H9 (cell line): ENCODE data around the gene ATAT1. TPM values are rescaled to one million over a fixed set of nuclear protein-coding genes. Genes with fewer than 3 reads are reported as not detected.
A peak's percentile ranks its signal among the peaks of the same experiment; 100 is the strongest.

Source experiments
- DNase-seq: peaks from one replicate; pipeline ENCODE4 v3.0.0-alpha.2; 2017
- H2AFZ ChIP-seq: one replicate; pipeline ENCODE4 v1.6.1; 2013; ENCODE audit warnings: mild to moderate bottlenecking, low read length, control low read depth, moderate library complexity
- H2AK5ac ChIP-seq: 2 replicates; pipeline ENCODE4 v1.6.1; 2013; ENCODE audit warnings: low read length, control low read depth, mixed read lengths; ENCODE audit not compliant: insufficient read length
- H2BK120ac ChIP-seq: one replicate; pipeline ENCODE4 v1.6.1; 2013; ENCODE audit warnings: low read depth, mild to moderate bottlenecking, low read length, control low read depth, inconsistent platforms; ENCODE audit not compliant: poor library complexity, severe bottlenecking
- H2BK12ac ChIP-seq: 2 replicates; pipeline ENCODE4 v1.6.1; 2013; ENCODE audit warnings: low read length, control low read depth, mixed read lengths, low read depth; ENCODE audit not compliant: insufficient read length
- H2BK15ac ChIP-seq: 2 replicates; pipeline ENCODE4 v1.6.1; 2013; ENCODE audit warnings: low read depth, low read length, control low read depth
- H2BK20ac ChIP-seq: one replicate; pipeline ENCODE4 v1.6.1; 2013; ENCODE audit warnings: low read depth, mild to moderate bottlenecking, low read length, control low read depth, inconsistent platforms; ENCODE audit not compliant: poor library complexity, severe bottlenecking
- H2BK5ac ChIP-seq: 2 replicates; pipeline ENCODE4 v1.6.1; 2013; ENCODE audit warnings: low read length, control low read depth, mixed read lengths; ENCODE audit not compliant: insufficient read length
- H3K14ac ChIP-seq: 2 replicates; pipeline ENCODE4 v1.6.1; 2013; ENCODE audit warnings: low read length, control low read depth; ENCODE audit not compliant: insufficient read depth
- H3K18ac ChIP-seq: 2 replicates; pipeline ENCODE4 v1.6.1; 2013; ENCODE audit warnings: low read depth, mild to moderate bottlenecking, mixed read lengths, low read length, control low read depth; ENCODE audit not compliant: insufficient read length
- H3K23ac ChIP-seq: 2 replicates; pipeline ENCODE4 v1.6.1; 2013; ENCODE audit warnings: low read length, control low read depth, mixed read lengths, low read depth; ENCODE audit not compliant: insufficient read length
- H3K23me2 ChIP-seq: 2 replicates; pipeline ENCODE4 v1.6.1; 2013; ENCODE audit warnings: low read depth, mild to moderate bottlenecking, mixed read lengths, low read length, control low read depth; ENCODE audit not compliant: insufficient read length, poor library complexity, severe bottlenecking
- H3K27ac ChIP-seq: 2 replicates; pipeline ENCODE4 v1.5.1; 2013; ENCODE audit warnings: low read length, control low read depth, mixed read lengths, low read depth; ENCODE audit not compliant: insufficient read length
- H3K27me3 ChIP-seq: 2 replicates; pipeline ENCODE4 v1.6.1; 2013; ENCODE audit warnings: low read length, control low read depth, inconsistent platforms; ENCODE audit not compliant: insufficient read depth
- H3K4ac ChIP-seq: 2 replicates; pipeline ENCODE4 v1.6.1; 2013; ENCODE audit warnings: low read depth, mild to moderate bottlenecking, control low read depth, inconsistent platforms, low read length, moderate library complexity
- H3K4me1 ChIP-seq: 2 replicates; pipeline ENCODE4 v1.6.1; 2013; ENCODE audit warnings: low read length, control low read depth, inconsistent platforms; ENCODE audit not compliant: insufficient read depth
- H3K4me2 ChIP-seq: 2 replicates; pipeline ENCODE4 v1.6.1; 2013; ENCODE audit warnings: low read length, control low read depth, mixed read lengths; ENCODE audit not compliant: insufficient read length, insufficient read depth
- H3K56ac ChIP-seq: 2 replicates; pipeline ENCODE4 v1.6.1; 2013; ENCODE audit warnings: low read depth, mild to moderate bottlenecking, mixed read lengths, low read length, control low read depth; ENCODE audit not compliant: insufficient read length
- H3K79me1 ChIP-seq: 2 replicates; pipeline ENCODE4 v1.6.1; 2013; ENCODE audit warnings: low read depth, mild to moderate bottlenecking, moderate library complexity, low read length, control low read depth, inconsistent platforms; ENCODE audit not compliant: insufficient read depth, poor library complexity, severe bottlenecking
- H3K79me2 ChIP-seq: 2 replicates; pipeline ENCODE4 v1.6.1; 2013; ENCODE audit warnings: low read length, control low read depth, inconsistent platforms; ENCODE audit not compliant: insufficient read depth
- H3K9ac ChIP-seq: 2 replicates; pipeline ENCODE4 v1.6.1; 2013; ENCODE audit warnings: low read length, control low read depth, mixed read lengths; ENCODE audit not compliant: insufficient read length; ENCODE audit errors: extremely low read depth
- H3K9me3 ChIP-seq: one replicate; pipeline ENCODE4 v1.6.1; 2013; ENCODE audit warnings: low read depth, low read length, inconsistent platforms; ENCODE audit not compliant: control insufficient read depth
- H3T11ph ChIP-seq: one replicate; pipeline ENCODE4 v1.6.1; 2013; ENCODE audit warnings: mild to moderate bottlenecking, low read length, control low read depth, inconsistent platforms
- H4K20me1 ChIP-seq: one replicate; pipeline ENCODE4 v1.6.1; 2013; ENCODE audit not compliant: control insufficient read depth, insufficient read length, insufficient read depth
- H4K5ac ChIP-seq: 2 replicates; pipeline ENCODE4 v1.6.1; 2013; ENCODE audit warnings: low read depth, mild to moderate bottlenecking, mixed read lengths, low read length, control low read depth; ENCODE audit not compliant: insufficient read length
- H4K8ac ChIP-seq: replicated peaks from 2 replicates; pipeline ENCODE4 v1.6.1; 2013; ENCODE audit warnings: low read length, control low read depth, mixed read lengths, low read depth; ENCODE audit not compliant: insufficient read length
- H4K91ac ChIP-seq: 2 replicates; pipeline ENCODE4 v1.6.1; 2013; ENCODE audit warnings: low read depth, mild to moderate bottlenecking, moderate library complexity, mixed read lengths, low read length, control low read depth; ENCODE audit not compliant: insufficient read length
- H3K27ac Mint-ChIP-seq, 3 experiments: 2 replicates in 2 of 3; 3 replicates in 1 of 3; pipeline ENCODE4 v1.8.0; 2020 to 2021; ENCODE audit warnings: mixed read lengths in 3 of 3, mild to moderate bottlenecking in 1 of 3, moderate library complexity in 1 of 3
- H3K27me3 Mint-ChIP-seq: 2 replicates; pipeline ENCODE4 v1.8.0; 2021; ENCODE audit warnings: low read depth, mild to moderate bottlenecking, moderate library complexity, mixed read lengths
- H3K36me3 Mint-ChIP-seq, 3 experiments: 2 replicates in 2 of 3; 3 replicates in 1 of 3; pipeline ENCODE4 v1.8.0; 2020 to 2021; ENCODE audit warnings: low read depth in 3 of 3, mixed read lengths in 3 of 3; ENCODE audit not compliant: insufficient read depth in 1 of 3
- H3K4me1 Mint-ChIP-seq, 2 experiments: 2 replicates each; pipeline ENCODE4 v1.8.0; 2020; ENCODE audit warnings: mixed read lengths in 2 of 2
- H3K4me3 Mint-ChIP-seq, 2 experiments: 2 replicates in 1 of 2; 3 replicates in 1 of 2; pipeline ENCODE4 v1.8.0; 2020 to 2021; ENCODE audit warnings: mild to moderate bottlenecking in 2 of 2, mixed read lengths in 2 of 2, moderate library complexity in 1 of 2
- H3K9me3 Mint-ChIP-seq, 2 experiments: 2 replicates in 1 of 2; 3 replicates in 1 of 2; pipeline ENCODE4 v1.8.0; 2020; ENCODE audit warnings: mild to moderate bottlenecking in 2 of 2, mixed read lengths in 2 of 2, moderate library complexity in 1 of 2
- CTCF ChIP-seq: fragments of 200-600 bp; sonication (generic); conservative IDR thresholded peaks from 3 replicates; pipeline ENCODE4 v1.8.0; 2021; ENCODE audit warnings: antibody characterized with exemption, mild to moderate bottlenecking
- WGBS: extraction: QIAGEN DNeasy Blood & Tissue Kit; methylation state at CpG from one replicate; pipeline ENCODE4 v1.1.7; 2013; ENCODE audit warnings: missing lambda C conversion rate, low lambda C conversion rate, mixed read lengths; ENCODE audit not compliant: insufficient read length; ENCODE audit errors: extremely low coverage; 5-methylcytosine and 5-hydroxymethylcytosine counted together
- total RNA-seq: library from RNA; stranded (reverse); gene quantifications from 2 replicates; pipeline ENCODE4 v1.2.1, GENCODE V29; 2021

ATAT1 gene
- total RNA-seq, 1 experiment from 2014 or later = 20.1 TPM

- Histone ChIP-seq H3K4ac (no peak overlapping the region), H2BK12ac (no peak overlapping the region), H3K79me1 (no peaks in the 10 kb centered on the region), H3K27me3 (no peaks in the 10 kb centered on the region), H4K5ac (no peak overlapping the region), H3K23me2 (no peaks in the 10 kb centered on the region), H3K4me2 (no peak overlapping the region), H3K9ac (no peak overlapping the region), H4K20me1 (no peaks in the 10 kb centered on the region), H2AK5ac (no peak overlapping the region), H2AFZ (no peak overlapping the region), H4K8ac (no peak overlapping the region), H3K79me2 (no peaks in the 10 kb centered on the region), H2BK20ac (no peak overlapping the region), H2BK120ac (no peak overlapping the region), H3K27ac (no peak overlapping the region), H4K91ac (no peak overlapping the region), H3K4me1 (no peaks in the 10 kb centered on the region), H2BK5ac (no peak overlapping the region), H3K23ac (no peak overlapping the region), H3K18ac (no peak overlapping the region), H3K14ac (no peak overlapping the region), H3K9me3 (no peaks in the 10 kb centered on the region), H2BK15ac (no peak overlapping the region), H3K56ac (no peak overlapping the region), H3T11ph (no peak overlapping the region)
- Mint-ChIP-seq H3K27ac (peak overlapping the region in 1 of 3 experiments; percentile 82; a peak in 3 of 7 replicates), H3K27me3 (no peaks in the 10 kb centered on the region), H3K4me3 (no peak overlapping the region), H3K4me1 (peaks cover 5% of the 10 kb centered on the region in 2 experiments), H3K36me3 (peaks cover 12 to 71% (median 57%) of the 10 kb centered on the region in 3 experiments; a peak in 6 of 7 replicates), H3K9me3 (no peaks in the 10 kb centered on the region)
- no CpG with 5 or more reads among the region's 1 CpG for WGBS
- DNase-seq = no peak
- TF ChIP-seq CTCF = no peak
These were observed 14.4 kb downstream of the ATAT1 start for GRCh38 chr6:30641048-30641447.
